IgD-negative memory B cell (primary cell): ENCODE measurements around the gene ZNF844. TPM values are rescaled to one million over a fixed set of nuclear protein-coding genes. Genes with fewer than 3 reads are reported as not detected.

Experiments
- H3K27ac Mint-ChIP-seq, 3 donors: one replicate each; pipeline ENCODE4 v1.8.0; 2020 to 2022; ENCODE audit warnings: mild to moderate bottlenecking in 3 of 3, mixed read lengths in 3 of 3, moderate library complexity in 1 of 3
- H3K27me3 Mint-ChIP-seq: one replicate; pipeline ENCODE4 v1.8.0; 2021; ENCODE audit warnings: mixed read lengths
- H3K36me3 Mint-ChIP-seq: one replicate; pipeline ENCODE4 v1.8.0; 2020; ENCODE audit warnings: mild to moderate bottlenecking, mixed read lengths
- H3K4me1 Mint-ChIP-seq, 3 donors: one replicate each; pipeline ENCODE4 v1.8.0; 2020 to 2022; ENCODE audit warnings: mixed read lengths in 3 of 3, mild to moderate bottlenecking in 1 of 3
- H3K4me3 Mint-ChIP-seq, 4 donors: one replicate each; pipeline ENCODE4 v1.8.0; 2020 to 2022; ENCODE audit warnings: mild to moderate bottlenecking in 4 of 4, mixed read lengths in 4 of 4, moderate library complexity in 3 of 4
- H3K9me3 Mint-ChIP-seq, 3 donors: one replicate each; pipeline ENCODE4 v1.8.0; 2020 to 2021; ENCODE audit warnings: mixed read lengths in 3 of 3, mild to moderate bottlenecking in 1 of 3
- polyA plus RNA-seq: library from polyadenylated mRNA; unstranded; fragments of 300-500 nt; fragmentation: Illumina TruSeq; gene quantifications from one replicate; pipeline ENCODE4 v1.2.3, GENCODE V29; 2021

ZNF844 gene
- polyA plus RNA-seq = 8.8 TPM

GRCh38 chr19:12064590-12065538, at the start of gene ZNF844:
Gene ZNF844 (plus strand): TSS chr19:12064731. CDS start chr19:12064874, 143 bp downstream.
- Mint-ChIP-seq H3K27me3 (no peaks in the 10 kb centered on the region), H3K36me3 (peaks cover 2% of the 10 kb centered on the region), H3K9me3 (no peaks in the 10 kb centered on the region), H3K27ac (peak within 1 kb of the TSS; percentile 71 to 88 (median 85)), H3K4me3 (peak within 1 kb of the TSS; percentile 90 to 96 (median 96)), H3K4me1 (peaks cover 4 to 8% (median 6%) of the 10 kb centered on the region in 3 donors)

- H3K4me3 Mint-ChIP-seq = no peak overlapping the region
- no peaks in the 10 kb centered on the region for H3K27me3 Mint-ChIP-seq
- no peaks in the 10 kb centered on the region for H3K4me1 Mint-ChIP-seq
- H3K9me3 Mint-ChIP-seq = peaks cover 15 to 23% (median 23%) of the 10 kb centered on the region in 3 donors
- H3K36me3 Mint-ChIP-seq = peaks cover 31% of the 10 kb centered on the region
- no peak overlapping the region for H3K27ac Mint-ChIP-seq
Measured at GRCh38 chr19:12015015-12015752, 49.3 kb upstream of the ZNF844 start.

- Mint-ChIP-seq H3K27me3 (no peaks in the 10 kb centered on the region), H3K4me3 (no peak overlapping the region), H3K27ac (no peak overlapping the region), H3K9me3 (peaks cover 15 to 26% (median 23%) of the 10 kb centered on the region in 3 donors), H3K4me1 (no peaks in the 10 kb centered on the region), H3K36me3 (peaks cover 31% of the 10 kb centered on the region)
Measured at GRCh38 chr19:12015753-12016116, 48.8 kb upstream of the ZNF844 start.

GRCh38 chr19:12034198-12034597, 30.3 kb upstream of the ZNF844 start:
- Mint-ChIP-seq H3K36me3 (peaks cover 2% of the 10 kb centered on the region), H3K4me1 (peaks cover 9 to 22% (median 9%) of the 10 kb centered on the region in 3 donors), H3K4me3 (peak overlapping the region; percentile 59 to 90 (median 87)), H3K27ac (peak overlapping the region in 2 of 3 donors; percentile 64 to 76), H3K9me3 (peaks cover 0 to 2% (median 0%) of the 10 kb centered on the region in 3 donors), H3K27me3 (peaks cover 3% of the 10 kb centered on the region)

- Mint-ChIP-seq H3K4me3 (peak overlapping the region; percentile 59 to 90 (median 87)), H3K9me3 (peaks cover 0 to 2% (median 0%) of the 10 kb centered on the region in 3 donors), H3K27me3 (peaks cover 3% of the 10 kb centered on the region), H3K36me3 (peaks cover 2% of the 10 kb centered on the region), H3K4me1 (peaks cover 9 to 22% (median 9%) of the 10 kb centered on the region in 3 donors), H3K27ac (peak overlapping the region in 2 of 3 donors; percentile 64 to 76)
Measured at GRCh38 chr19:12034620-12035019, 29.9 kb upstream of the ZNF844 start.

GRCh38 chr19:12035220-12036172, 29.0 kb upstream of the ZNF844 start, which contains the start of gene ZNF433:
Gene ZNF433 (minus strand): TSS chr19:12035679. CDS start chr19:12035539, 140 bp downstream.
- Mint-ChIP-seq H3K4me3 (peak within 1 kb of the TSS; percentile 87 to 96 (median 92)), H3K27ac (peak within 1 kb of the TSS in 2 of 3 donors; percentile 64 to 76), H3K9me3 (peaks cover 0 to 2% (median 0%) of the 10 kb centered on the region in 3 donors), H3K36me3 (peaks cover 2% of the 10 kb centered on the region), H3K4me1 (peaks cover 9 to 22% (median 9%) of the 10 kb centered on the region in 3 donors), H3K27me3 (peaks cover 3% of the 10 kb centered on the region)

GRCh38 chr19:12042893-12043292, 21.6 kb upstream of the ZNF844 start:
- peaks cover 4 to 20% (median 15%) of the 10 kb centered on the region in 3 donors for H3K9me3 Mint-ChIP-seq
- H3K36me3 Mint-ChIP-seq = peaks cover 4% of the 10 kb centered on the region
- no peaks in the 10 kb centered on the region for H3K4me1 Mint-ChIP-seq
- no peaks in the 10 kb centered on the region for H3K27me3 Mint-ChIP-seq
- no peak overlapping the region for H3K4me3 Mint-ChIP-seq
- no peak overlapping the region for H3K27ac Mint-ChIP-seq

GRCh38 chr19:12043752-12044422, 20.6 kb upstream of the ZNF844 start:
- no peak overlapping the region for H3K4me3 Mint-ChIP-seq
- H3K4me1 Mint-ChIP-seq = no peaks in the 10 kb centered on the region
- peaks cover 4 to 20% (median 15%) of the 10 kb centered on the region in 3 donors for H3K9me3 Mint-ChIP-seq
- peaks cover 4% of the 10 kb centered on the region for H3K36me3 Mint-ChIP-seq
- no peaks in the 10 kb centered on the region for H3K27me3 Mint-ChIP-seq
- H3K27ac Mint-ChIP-seq = no peak overlapping the region

GRCh38 chr19:12047868-12048267, 16.7 kb upstream of the ZNF844 start:
- Mint-ChIP-seq H3K4me3 (peak overlapping the region in 1 of 4 donors; percentile 29), H3K27ac (no peak overlapping the region), H3K36me3 (peaks cover 4% of the 10 kb centered on the region), H3K9me3 (peaks cover 2 to 16% (median 15%) of the 10 kb centered on the region in 3 donors), H3K27me3 (peaks cover 4% of the 10 kb centered on the region), H3K4me1 (peaks cover 3 to 5% (median 5%) of the 10 kb centered on the region in 3 donors)

GRCh38 chr19:12052091-12052496, 12.4 kb upstream of the ZNF844 start:
- no peaks in the 10 kb centered on the region for H3K9me3 Mint-ChIP-seq
- H3K36me3 Mint-ChIP-seq = no peaks in the 10 kb centered on the region
- peaks cover 7% of the 10 kb centered on the region for H3K27me3 Mint-ChIP-seq
- no peak overlapping the region for H3K27ac Mint-ChIP-seq
- H3K4me3 Mint-ChIP-seq = peak overlapping the region; percentile 82 to 96 (median 92)
- peaks cover 5 to 15% (median 7%) of the 10 kb centered on the region in 3 donors for H3K4me1 Mint-ChIP-seq

- Mint-ChIP-seq H3K4me3 (peak within 1 kb of the TSS; percentile 89 to 97 (median 94)), H3K27ac (peak within 1 kb of the TSS in 1 of 3 donors; percentile 74), H3K4me1 (peaks cover 5 to 15% (median 7%) of the 10 kb centered on the region in 3 donors), H3K9me3 (no peaks in the 10 kb centered on the region), H3K27me3 (peaks cover 7% of the 10 kb centered on the region), H3K36me3 (no peaks in the 10 kb centered on the region)
Measured at GRCh38 chr19:12052497-12053169, 11.9 kb upstream of the ZNF844 start, which contains the start of gene ZNF878. Gene ZNF878 (minus strand): TSS chr19:12052961. CDS start chr19:12052801, 160 bp downstream.

GRCh38 chr19:12055784-12056183, 8.7 kb upstream of the ZNF844 start:
- no peaks in the 10 kb centered on the region for H3K36me3 Mint-ChIP-seq
- peak overlapping the region in 1 of 4 donors; percentile 59 for H3K4me3 Mint-ChIP-seq
- H3K27me3 Mint-ChIP-seq = peaks cover 7% of the 10 kb centered on the region

More at GRCh38 chr19:12055784-12056183, 8.7 kb upstream of the ZNF844 start:
- Mint-ChIP-seq H3K4me1 (peaks cover 7 to 20% (median 12%) of the 10 kb centered on the region in 3 donors), H3K9me3 (no peaks in the 10 kb centered on the region), H3K27ac (no peak overlapping the region)
